ENCODE data around the gene TOP3B. TPM values are rescaled to one million over a fixed set of nuclear protein-coding genes. Genes with fewer than 3 reads are reported as not detected.
A peak's percentile ranks its signal among the peaks of the same experiment; 100 is the strongest.

The TOP3B gene
- total and polyA plus RNA-seq, 9 of the 15 experiments (the other 6 are each of a cell fraction or from before 2014, with no cell fraction given), result 3.0 to 188 (median 112) TPM

DNA sequence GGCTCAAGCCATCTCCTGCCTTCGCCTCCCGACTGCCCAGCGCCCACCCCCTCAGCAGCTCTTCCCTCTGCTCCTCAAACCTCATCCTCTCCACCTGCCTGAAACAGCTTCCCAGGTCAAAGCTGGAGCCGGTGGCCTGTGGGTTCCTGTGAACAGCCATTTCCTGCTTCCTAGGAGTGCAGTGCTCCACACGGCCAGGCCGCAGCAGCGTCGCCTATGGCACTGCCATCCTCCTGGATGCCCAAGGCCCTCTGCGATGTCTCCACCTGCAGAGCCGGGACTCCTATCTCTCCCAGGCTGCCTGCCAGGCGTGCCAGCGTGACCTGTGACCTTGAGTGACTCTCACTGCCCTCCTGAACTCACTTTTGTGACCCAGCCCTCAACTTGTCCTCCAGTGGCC lies 54.5 kb downstream of the TOP3B start (continued):
- TF ChIP-seq ZNF175 (CRISPR knock-in tag; IDR thresholded peaks at IDR 0.05; ENCODE audit: low read depth), result no peak
- TF ChIP-seq ARID3B (CRISPR knock-in tag; IDR thresholded peaks at IDR 0.05; ENCODE audit: borderline replicate concordance), result 0 out of 2 replicates have a peak, but pooled peaks have one; percentile 18
- TF ChIP-seq, protein P1, sequence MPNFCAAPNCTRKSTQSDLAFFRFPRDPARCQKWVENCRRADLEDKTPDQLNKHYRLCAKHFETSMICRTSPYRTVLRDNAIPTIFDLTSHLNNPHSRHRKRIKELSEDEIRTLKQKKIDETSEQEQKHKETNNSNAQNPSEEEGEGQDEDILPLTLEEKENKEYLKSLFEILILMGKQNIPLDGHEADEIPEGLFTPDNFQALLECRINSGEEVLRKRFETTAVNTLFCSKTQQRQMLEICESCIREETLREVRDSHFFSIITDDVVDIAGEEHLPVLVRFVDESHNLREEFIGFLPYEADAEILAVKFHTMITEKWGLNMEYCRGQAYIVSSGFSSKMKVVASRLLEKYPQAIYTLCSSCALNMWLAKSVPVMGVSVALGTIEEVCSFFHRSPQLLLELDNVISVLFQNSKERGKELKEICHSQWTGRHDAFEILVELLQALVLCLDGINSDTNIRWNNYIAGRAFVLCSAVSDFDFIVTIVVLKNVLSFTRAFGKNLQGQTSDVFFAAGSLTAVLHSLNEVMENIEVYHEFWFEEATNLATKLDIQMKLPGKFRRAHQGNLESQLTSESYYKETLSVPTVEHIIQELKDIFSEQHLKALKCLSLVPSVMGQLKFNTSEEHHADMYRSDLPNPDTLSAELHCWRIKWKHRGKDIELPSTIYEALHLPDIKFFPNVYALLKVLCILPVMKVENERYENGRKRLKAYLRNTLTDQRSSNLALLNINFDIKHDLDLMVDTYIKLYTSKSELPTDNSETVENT (CRISPR knock-in tag; IDR thresholded peaks at IDR 0.05), result peak; percentile 63
- no peak for TF ChIP-seq AFF1 (IDR thresholded peaks at IDR 0.05; ENCODE audit: low read depth in 1 of 2, partially characterized antibody in 2 of 2)
- no peak for TF ChIP-seq ZC3H8 (IDR thresholded peaks at IDR 0.05)
